Kidney (tissue), 14 donors: ENCODE measurements around the gene CMIP. TPM values are rescaled to one million over a fixed set of nuclear protein-coding genes. Genes with fewer than 3 reads are reported as not detected.
A peak's percentile ranks its signal among the peaks of the same experiment; 100 is the strongest.

Experiments
- DNase-seq, 5 donors: peaks; one replicate each; pipeline ENCODE4 v3.0.0-alpha.2; 2013 to 2020
- FAIRE-seq: peaks from 2 replicates; lab custom pipeline; 2012; peaks lifted over from hg19 to GRCh38; lab: Jason Lieb, UNC
- H3K27ac ChIP-seq, 2 donors: one replicate each; pipeline ENCODE4 v1.7.0; 2013; ENCODE audit warnings: low read depth in 2 of 2, low read length in 2 of 2, inconsistent platforms in 1 of 2
- H3K27me3 ChIP-seq: one replicate; pipeline ENCODE4 v1.7.1; 2013; ENCODE audit warnings: low read length, inconsistent platforms; ENCODE audit not compliant: control insufficient read depth, insufficient read depth
- H3K36me3 ChIP-seq, 3 donors: one replicate each; pipeline versions ENCODE4 v1.7.0 to v1.7.1; 2013; ENCODE audit warnings: low read length in 3 of 3, control low read depth in 1 of 3, inconsistent platforms in 1 of 3; ENCODE audit not compliant: insufficient read depth in 3 of 3, control insufficient read depth in 2 of 3
- H3K4me1 ChIP-seq, 3 donors: one replicate each; pipeline versions ENCODE4 v1.7.0 to v1.7.1; 2013; ENCODE audit warnings: low read length in 3 of 3, inconsistent platforms in 1 of 3, low read depth in 1 of 3; ENCODE audit not compliant: control insufficient read depth in 2 of 3, insufficient read depth in 2 of 3
- H3K4me3 ChIP-seq, 3 donors: one replicate each; pipeline versions ENCODE4 v1.7.0 to v1.8.1; 2013; ENCODE audit warnings: low read length in 3 of 3, control low read depth in 1 of 3, inconsistent platforms in 1 of 3
- H3K9ac ChIP-seq, 3 donors: one replicate each; pipeline versions ENCODE4 v1.7.0 to v1.7.1; 2013; ENCODE audit warnings: low read length in 3 of 3, control low read depth in 1 of 3, inconsistent platforms in 1 of 3
- H3K9me3 ChIP-seq, 3 donors: one replicate each; pipeline versions ENCODE4 v1.7.0 to v1.7.1; 2013; ENCODE audit warnings: low read length in 3 of 3, control low read depth in 1 of 3, inconsistent platforms in 1 of 3; ENCODE audit not compliant: control insufficient read depth in 2 of 3, insufficient read depth in 1 of 3
- CTCF ChIP-seq: IDR thresholded peaks from 3 replicates; pipeline ENCODE4 v1.5.1; 2012; ENCODE audit warnings: mild to moderate bottlenecking, moderate library complexity, borderline replicate concordance; ENCODE audit not compliant: insufficient read depth; ENCODE audit errors: extremely low read depth
- intact Hi-C: fragments of 100-400 bp; cut with DNase I; formaldehyde crosslinking; loops from one replicate; pipeline ENCODE4 v1.11.1; 2022
- polyA plus RNA-seq: library from polyadenylated mRNA; stranded (reverse); fragments of 350-450 nt; fragmentation: Illumina TruSeq; extraction: RNeasy Lipid Tissue Mini Kit (QIAGEN cat#74804); gene quantifications from one replicate; pipeline ENCODE4 v1.2.3, GENCODE V29; 2014; ENCODE audit warnings: low read depth, low replicate concordance; ENCODE audit not compliant: insufficient read depth
- total RNA-seq: library from RNA; stranded (reverse); fragmentation: NEBNext Ultra II Directional; extraction: Animal tissue kit (Norgen Biotek cat#: 25700); gene quantifications from one replicate; pipeline ENCODE4 v1.2.1, GENCODE V29; 2021
- donor health status: control.
- donor health status: control.
- donor health status: control.
- donor health status: control.
- donor health status: control.
- donor health status: DM: yes; HTN: yes; CAD: no.
- donor health status: Normal renal cell carcinoma (clear cell type).

The CMIP gene
- total and polyA plus RNA-seq, 2 donors from 2014 or later, result 16.6 to 65.7 TPM

- Histone ChIP-seq H3K9me3 (no peaks in the 10 kb centered on the region), H3K4me3 (no peak overlapping the region), H3K4me1 (peaks cover 0 to 8% (median 0%) of the 10 kb centered on the region in 3 donors), H3K27me3 (no peaks in the 10 kb centered on the region), H3K27ac (peak overlapping the region in 1 of 2 donors; percentile 53), H3K36me3 (no peaks in the 10 kb centered on the region), H3K9ac (no peak overlapping the region)
- DNase-seq (no peak), FAIRE-seq (no peak)
- intact Hi-C loops, result no loop called here
- TF ChIP-seq CTCF, result no peak
Measured at GRCh38 chr16:81752876-81753227, 308.2 kb downstream of the CMIP start.

- peaks cover 0 to 8% (median 0%) of the 10 kb centered on the region in 3 donors for H3K4me1 ChIP-seq
- intact Hi-C loops, result no loop called here
- TF ChIP-seq CTCF, result no peak
- H3K4me3 ChIP-seq, result no peak overlapping the region
- H3K9ac ChIP-seq, result no peak overlapping the region
- no peak overlapping the region for H3K27ac ChIP-seq
- H3K36me3 ChIP-seq, result no peaks in the 10 kb centered on the region
- FAIRE-seq, result no peak
- H3K27me3 ChIP-seq, result no peaks in the 10 kb centered on the region
- no peak for DNase-seq
- H3K9me3 ChIP-seq, result no peaks in the 10 kb centered on the region
Measured at GRCh38 chr16:81754858-81755257, 310.2 kb downstream of the CMIP start.

GRCh38 chr16:81755915-81756614, 311.5 kb downstream of the CMIP start:
- no peaks in the 10 kb centered on the region for H3K9me3 ChIP-seq
- no peak overlapping the region for H3K4me3 ChIP-seq
- no peak overlapping the region for H3K9ac ChIP-seq
- H3K27ac ChIP-seq, result no peak overlapping the region
- DNase-seq (peak in 1 of 5 donors; percentile 42), FAIRE-seq (no peak)
- no peaks in the 10 kb centered on the region for H3K36me3 ChIP-seq
- intact Hi-C loops, result no loop called here
- H3K4me1 ChIP-seq, result peaks cover 0 to 8% (median 0%) of the 10 kb centered on the region in 3 donors
- no peak for TF ChIP-seq CTCF
- no peaks in the 10 kb centered on the region for H3K27me3 ChIP-seq
